Ishikawa (cell line): ENCODE data around the gene MEIS3.

Experiments used
- CEBPB ChIP-seq: IDR thresholded peaks from 2 replicates; pipeline ENCODE4 v1.6.1; 2012
- CREB1 ChIP-seq: IDR thresholded peaks from 2 replicates; pipeline ENCODE4 v1.6.1; 2012; ENCODE audit warnings: low read depth
- EGR1 ChIP-seq: IDR thresholded peaks from 2 replicates; pipeline ENCODE4 v1.6.1; 2012
- EP300 ChIP-seq: IDR thresholded peaks from 2 replicates; pipeline ENCODE4 v1.6.1; 2012; ENCODE audit warnings: borderline replicate concordance
- FOXM1 ChIP-seq: IDR thresholded peaks from 2 replicates; pipeline ENCODE4 v1.6.1; 2012; ENCODE audit warnings: low read depth, borderline replicate concordance
- MAX ChIP-seq: IDR thresholded peaks from 2 replicates; pipeline ENCODE4 v1.6.1; 2012
- RAD21 ChIP-seq: IDR thresholded peaks from 2 replicates; pipeline ENCODE4 v1.6.1; 2012; ENCODE audit warnings: low read depth
- TAF1 ChIP-seq: IDR thresholded peaks from 2 replicates; pipeline ENCODE4 v1.6.1; 2012; ENCODE audit warnings: low read depth, mild to moderate bottlenecking
- TCF12 ChIP-seq: IDR thresholded peaks from 2 replicates; pipeline ENCODE4 v1.6.1; 2012; ENCODE audit warnings: low read depth
- YY1 ChIP-seq: IDR thresholded peaks from 2 replicates; pipeline ENCODE4 v1.6.1; 2012; ENCODE audit warnings: low read depth
- TF ChIP-seq, protein P1 (sequence below): IDR thresholded peaks from 2 replicates; pipeline ENCODE4 v1.6.1; 2012; ENCODE audit warnings: low read depth, mild to moderate bottlenecking

GRCh38 chr19:47464675-47465419 is 45.5 kb upstream of the MEIS3 start:
- TF ChIP-seq MAX (no peak), FOXM1 (no peak), RAD21 (no peak), TCF12 (no peak), EP300 (no peak), TAF1 (no peak), CREB1 (no peak), YY1 (no peak), EGR1 (no peak), CEBPB (no peak)
- TF ChIP-seq, protein P1, sequence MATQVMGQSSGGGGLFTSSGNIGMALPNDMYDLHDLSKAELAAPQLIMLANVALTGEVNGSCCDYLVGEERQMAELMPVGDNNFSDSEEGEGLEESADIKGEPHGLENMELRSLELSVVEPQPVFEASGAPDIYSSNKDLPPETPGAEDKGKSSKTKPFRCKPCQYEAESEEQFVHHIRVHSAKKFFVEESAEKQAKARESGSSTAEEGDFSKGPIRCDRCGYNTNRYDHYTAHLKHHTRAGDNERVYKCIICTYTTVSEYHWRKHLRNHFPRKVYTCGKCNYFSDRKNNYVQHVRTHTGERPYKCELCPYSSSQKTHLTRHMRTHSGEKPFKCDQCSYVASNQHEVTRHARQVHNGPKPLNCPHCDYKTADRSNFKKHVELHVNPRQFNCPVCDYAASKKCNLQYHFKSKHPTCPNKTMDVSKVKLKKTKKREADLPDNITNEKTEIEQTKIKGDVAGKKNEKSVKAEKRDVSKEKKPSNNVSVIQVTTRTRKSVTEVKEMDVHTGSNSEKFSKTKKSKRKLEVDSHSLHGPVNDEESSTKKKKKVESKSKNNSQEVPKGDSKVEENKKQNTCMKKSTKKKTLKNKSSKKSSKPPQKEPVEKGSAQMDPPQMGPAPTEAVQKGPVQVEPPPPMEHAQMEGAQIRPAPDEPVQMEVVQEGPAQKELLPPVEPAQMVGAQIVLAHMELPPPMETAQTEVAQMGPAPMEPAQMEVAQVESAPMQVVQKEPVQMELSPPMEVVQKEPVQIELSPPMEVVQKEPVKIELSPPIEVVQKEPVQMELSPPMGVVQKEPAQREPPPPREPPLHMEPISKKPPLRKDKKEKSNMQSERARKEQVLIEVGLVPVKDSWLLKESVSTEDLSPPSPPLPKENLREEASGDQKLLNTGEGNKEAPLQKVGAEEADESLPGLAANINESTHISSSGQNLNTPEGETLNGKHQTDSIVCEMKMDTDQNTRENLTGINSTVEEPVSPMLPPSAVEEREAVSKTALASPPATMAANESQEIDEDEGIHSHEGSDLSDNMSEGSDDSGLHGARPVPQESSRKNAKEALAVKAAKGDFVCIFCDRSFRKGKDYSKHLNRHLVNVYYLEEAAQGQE: no peak
